CD4-positive, CD25-positive, alpha-beta regulatory T cell (primary cell): ENCODE measurements around the gene ITGB5. TPM values are rescaled to one million over a fixed set of nuclear protein-coding genes. Genes with fewer than 3 reads are reported as not detected.

Experiments used
- ATAC-seq, 2 donors: fragments of 150-1000 bp; cut with Tn5 transposase; one replicate each; pipeline ENCODE4 v1.10.0; 2021; ENCODE audit warnings: low read depth in 2 of 2, moderate number of reproducible peaks in 2 of 2, moderate library complexity in 1 of 2
- DNase-seq, 3 donors: peaks; one replicate each; pipeline versions ENCODE4 v3.0.0 to v3.0.0-alpha.2; 2012 to 2022; ENCODE audit warnings: mixed read lengths in 1 of 3
- H3K27ac ChIP-seq: one replicate; pipeline ENCODE4 v1.7.0; 2013; ENCODE audit warnings: mild to moderate bottlenecking, low read length; ENCODE audit not compliant: insufficient read depth, poor library complexity, severe bottlenecking
- H3K27me3 ChIP-seq: one replicate; pipeline ENCODE4 v1.7.0; 2013; ENCODE audit warnings: low read length; ENCODE audit not compliant: control insufficient read depth, insufficient read depth
- H3K36me3 ChIP-seq: one replicate; pipeline ENCODE4 v1.7.0; 2013; ENCODE audit warnings: mild to moderate bottlenecking, low read length, moderate library complexity; ENCODE audit not compliant: control insufficient read depth, insufficient read depth
- H3K4me1 ChIP-seq: 2 replicates; pipeline ENCODE4 v1.7.0; 2013; ENCODE audit warnings: mild to moderate bottlenecking, low read length; ENCODE audit not compliant: insufficient read depth, control insufficient read depth, poor library complexity, severe bottlenecking
- H3K4me3 ChIP-seq: one replicate; pipeline ENCODE4 v1.7.0; 2013; ENCODE audit warnings: low read depth, mild to moderate bottlenecking, low read length, moderate library complexity
- H3K9me3 ChIP-seq, 2 experiments: 1 replicate in 1 of 2; 2 replicates in 1 of 2; pipeline ENCODE4 v1.7.0; 2013; ENCODE audit warnings: low read length in 2 of 2, mild to moderate bottlenecking in 1 of 2, moderate library complexity in 1 of 2; ENCODE audit not compliant: control insufficient read depth in 2 of 2
- H3K27ac Mint-ChIP-seq, 3 donors: one replicate each; pipeline ENCODE4 v1.8.0; 2020 to 2022; ENCODE audit warnings: mild to moderate bottlenecking in 3 of 3, mixed read lengths in 3 of 3, moderate library complexity in 2 of 3
- H3K27me3 Mint-ChIP-seq: one replicate; pipeline ENCODE4 v1.8.0; 2022; ENCODE audit warnings: mild to moderate bottlenecking, mixed read lengths
- H3K36me3 Mint-ChIP-seq: one replicate; pipeline ENCODE4 v1.8.0; 2020; ENCODE audit warnings: mixed read lengths
- H3K4me1 Mint-ChIP-seq, 4 donors: one replicate each; pipeline ENCODE4 v1.8.0; 2020 to 2022; ENCODE audit warnings: mixed read lengths in 4 of 4, mild to moderate bottlenecking in 1 of 4
- H3K4me3 Mint-ChIP-seq, 4 donors: one replicate each; pipeline ENCODE4 v1.8.0; 2020 to 2022; ENCODE audit warnings: mild to moderate bottlenecking in 4 of 4, mixed read lengths in 4 of 4, moderate library complexity in 3 of 4
- H3K9me3 Mint-ChIP-seq, 7 donors: one replicate each; pipeline ENCODE4 v1.8.0; 2020 to 2022; ENCODE audit warnings: mixed read lengths in 7 of 7, mild to moderate bottlenecking in 3 of 7, moderate library complexity in 2 of 7
- polyA plus RNA-seq, 4 donors: library from polyadenylated mRNA; unstranded; fragments of 300-500 nt; fragmentation: Illumina TruSeq; gene quantifications; one replicate each; pipeline ENCODE4 v1.2.3, GENCODE V29; 2021
- total RNA-seq: library from RNA; stranded (reverse); gene quantifications from one replicate; pipeline ENCODE4 v1.2.3, GENCODE V29; 2022

ITGB5 gene
- total RNA-seq (4.5 TPM), polyA plus RNA-seq (under 1 TPM in 3 of 4 donors, not detected in 1; 0.15 to 0.21 (median 0.18) TPM)

GRCh38 chr3:124887177-124887931, at the start of gene ITGB5:
Gene ITGB5 (minus strand): TSS chr3:124887365. CDS start chr3:124887000, 365 bp downstream.
- Mint-ChIP-seq H3K36me3 (no peaks in the 10 kb centered on the region), H3K9me3 (peaks cover 0 to 2% (median 0%) of the 10 kb centered on the region in 7 donors), H3K27me3 (peaks cover 75% of the 10 kb centered on the region), H3K27ac (no peak within 1 kb of the TSS), H3K4me3 (peak within 1 kb of the TSS; percentile 63 to 88 (median 76)), H3K4me1 (peaks cover 0 to 14% (median 4%) of the 10 kb centered on the region in 4 donors)
- no peak within 1 kb of the TSS for H3K4me3 ChIP-seq
- ATAC-seq (peak; percentile 39 to 44), DNase-seq (peak in 2 of 3 donors; percentile 11 to 12)
- H3K9me3 ChIP-seq = no peaks in the 10 kb centered on the region
- H3K4me1 ChIP-seq = peaks cover 6% of the 10 kb centered on the region
- H3K27me3 ChIP-seq = peaks cover 15% of the 10 kb centered on the region
- no peaks in the 10 kb centered on the region for H3K36me3 ChIP-seq
- no peak within 1 kb of the TSS for H3K27ac ChIP-seq

GRCh38 chr3:124935794-124936542, 48.8 kb upstream of the ITGB5 start:
- Histone ChIP-seq H3K9me3 (no peaks in the 10 kb centered on the region), H3K4me3 (no peak overlapping the region), H3K27ac (no peak overlapping the region), H3K36me3 (no peaks in the 10 kb centered on the region), H3K4me1 (no peaks in the 10 kb centered on the region), H3K27me3 (no peaks in the 10 kb centered on the region)
- peaks cover 0 to 2% (median 0%) of the 10 kb centered on the region in 7 donors for H3K9me3 Mint-ChIP-seq
- H3K27ac Mint-ChIP-seq = no peak overlapping the region
- H3K36me3 Mint-ChIP-seq = no peaks in the 10 kb centered on the region
- no peak overlapping the region for H3K4me3 Mint-ChIP-seq
- no peaks in the 10 kb centered on the region for H3K4me1 Mint-ChIP-seq
- ATAC-seq = no peak
- DNase-seq = no peak
- peaks cover 35% of the 10 kb centered on the region for H3K27me3 Mint-ChIP-seq

GRCh38 chr3:124935264-124935663, 48.1 kb upstream of the ITGB5 start:
- ATAC-seq (no peak), DNase-seq (no peak)
- Mint-ChIP-seq H3K36me3 (no peaks in the 10 kb centered on the region), H3K4me3 (no peak overlapping the region), H3K27me3 (peaks cover 35% of the 10 kb centered on the region), H3K9me3 (peaks cover 0 to 2% (median 0%) of the 10 kb centered on the region in 7 donors), H3K27ac (no peak overlapping the region), H3K4me1 (no peaks in the 10 kb centered on the region)
- Histone ChIP-seq H3K9me3 (no peaks in the 10 kb centered on the region), H3K27me3 (no peaks in the 10 kb centered on the region), H3K4me3 (no peak overlapping the region), H3K27ac (no peak overlapping the region), H3K4me1 (no peaks in the 10 kb centered on the region), H3K36me3 (no peaks in the 10 kb centered on the region)

- Mint-ChIP-seq H3K4me3 (no peak within 1 kb of the TSS), H3K36me3 (no peaks in the 10 kb centered on the region), H3K4me1 (no peaks in the 10 kb centered on the region), H3K9me3 (peaks cover 0 to under 1% (median 0%) of the 10 kb centered on the region in 7 donors), H3K27me3 (peaks cover 39% of the 10 kb centered on the region), H3K27ac (no peak within 1 kb of the TSS)
- H3K36me3 ChIP-seq = no peaks in the 10 kb centered on the region
- ATAC-seq (no peak), DNase-seq (no peak)
- H3K27ac ChIP-seq = no peak within 1 kb of the TSS
- H3K4me1 ChIP-seq = no peaks in the 10 kb centered on the region
- H3K4me3 ChIP-seq = no peak within 1 kb of the TSS
- no peaks in the 10 kb centered on the region for H3K27me3 ChIP-seq
- H3K9me3 ChIP-seq = no peaks in the 10 kb centered on the region
Measured at GRCh38 chr3:124934577-124934976, 47.4 kb upstream of the ITGB5 start, which contains the start of gene MUC13. Gene MUC13 (minus strand): TSS chr3:124934751. CDS start chr3:124934712, 39 bp downstream.

GRCh38 chr3:124928333-124929202, 41.4 kb upstream of the ITGB5 start:
- no peak overlapping the region for H3K4me3 Mint-ChIP-seq
- Histone ChIP-seq H3K36me3 (no peaks in the 10 kb centered on the region), H3K4me3 (no peak overlapping the region), H3K9me3 (no peaks in the 10 kb centered on the region), H3K4me1 (no peaks in the 10 kb centered on the region), H3K27me3 (peaks cover 13% of the 10 kb centered on the region), H3K27ac (no peak overlapping the region)
- H3K9me3 Mint-ChIP-seq = no peaks in the 10 kb centered on the region
- H3K27ac Mint-ChIP-seq = no peak overlapping the region
- peaks cover 0 to 2% (median 0%) of the 10 kb centered on the region in 4 donors for H3K4me1 Mint-ChIP-seq
- H3K27me3 Mint-ChIP-seq = peaks cover 25% of the 10 kb centered on the region
- peak; percentile 25 to 69 (median 43) for DNase-seq
- ATAC-seq = peak in 1 of 2 donors; percentile 56
- H3K36me3 Mint-ChIP-seq = no peaks in the 10 kb centered on the region

GRCh38 chr3:124927574-124928045, 40.4 kb upstream of the ITGB5 start:
- H3K9me3 ChIP-seq = no peaks in the 10 kb centered on the region
- DNase-seq (no peak), ATAC-seq (no peak)
- H3K4me1 ChIP-seq = no peaks in the 10 kb centered on the region
- no peak overlapping the region for H3K27ac ChIP-seq
- peaks cover 22% of the 10 kb centered on the region for H3K27me3 ChIP-seq
- H3K36me3 ChIP-seq = no peaks in the 10 kb centered on the region
- Mint-ChIP-seq H3K4me3 (no peak overlapping the region), H3K27ac (no peak overlapping the region), H3K27me3 (peaks cover 23% of the 10 kb centered on the region), H3K36me3 (no peaks in the 10 kb centered on the region), H3K9me3 (no peaks in the 10 kb centered on the region), H3K4me1 (peaks cover 0 to 2% (median 0%) of the 10 kb centered on the region in 4 donors)
- H3K4me3 ChIP-seq = no peak overlapping the region

- peaks cover 23% of the 10 kb centered on the region for H3K27me3 Mint-ChIP-seq
- H3K9me3 Mint-ChIP-seq = no peaks in the 10 kb centered on the region
- no peak for ATAC-seq
- no peak for DNase-seq
- Histone ChIP-seq H3K36me3 (no peaks in the 10 kb centered on the region), H3K4me3 (no peak overlapping the region), H3K9me3 (no peaks in the 10 kb centered on the region), H3K27ac (no peak overlapping the region), H3K4me1 (no peaks in the 10 kb centered on the region), H3K27me3 (peaks cover 22% of the 10 kb centered on the region)
- no peak overlapping the region for H3K4me3 Mint-ChIP-seq
- no peak overlapping the region for H3K27ac Mint-ChIP-seq
- no peaks in the 10 kb centered on the region for H3K36me3 Mint-ChIP-seq
- H3K4me1 Mint-ChIP-seq = peaks cover 0 to 2% (median 0%) of the 10 kb centered on the region in 4 donors
Measured at GRCh38 chr3:124926426-124927101, 39.4 kb upstream of the ITGB5 start.
